ENCODE measurements around the gene SBF2. TPM values are rescaled to one million over a fixed set of nuclear protein-coding genes. Genes with fewer than 3 reads are reported as not detected.
A peak's percentile ranks its signal among the peaks of the same experiment; 100 is the strongest.
"Not testable (repeated sequence)": the region's sequence is repeated elsewhere in the genome, so short reads cannot be mapped to it uniquely, and the experiment has no call there.

Gene SBF2
- total RNA-seq, 1 donor from 2014 or later = 5.3 TPM

DNA sequence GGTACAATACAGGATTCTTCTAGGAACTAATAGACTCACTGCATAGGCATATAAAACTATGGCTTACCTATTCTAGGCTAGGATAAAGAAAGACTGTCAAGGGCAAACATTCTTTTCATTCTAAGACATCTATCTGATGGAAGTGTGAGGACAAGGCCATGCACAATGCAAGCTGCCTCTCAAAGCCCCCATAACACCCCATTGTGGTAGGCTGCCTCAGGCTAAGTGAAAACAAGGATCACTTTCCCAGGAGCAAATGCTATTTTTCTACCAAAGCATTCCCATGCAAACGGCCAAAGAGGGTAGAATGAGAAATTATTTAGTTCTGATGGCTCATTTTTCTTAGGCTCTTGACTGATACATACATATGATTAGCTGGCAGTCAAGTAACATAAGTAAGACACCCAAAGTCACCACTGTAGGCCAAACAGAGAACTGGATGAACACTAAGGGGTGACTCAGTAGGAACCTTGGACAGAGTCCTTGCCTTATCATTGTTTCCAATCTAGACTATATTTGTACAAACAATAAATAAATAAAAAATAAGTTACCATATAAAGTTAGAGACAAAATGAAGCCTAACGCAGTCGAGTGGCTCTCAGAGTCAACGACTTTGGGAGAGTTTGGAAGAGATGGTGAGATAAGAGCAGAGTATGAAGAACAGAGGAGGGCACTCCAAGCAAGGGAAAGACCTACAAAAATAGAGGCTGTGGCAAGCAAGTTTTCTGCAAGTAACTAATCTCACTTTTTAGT, 303.6 kb downstream of the SBF2 start:
- no peaks in the 10 kb centered on the region for H3K9me3 Mint-ChIP-seq
- no peak for DNase-seq (ENCODE audit: low spot score)
- no peak overlapping the region for H3K27ac Mint-ChIP-seq
- no peak overlapping the region for H3K4me3 Mint-ChIP-seq
- intact Hi-C loops (cut with micrococcal nuclease) = no loop called here
- no peaks in the 10 kb centered on the region for H3K27me3 Mint-ChIP-seq (ENCODE audit: insufficient read depth)
- no peaks in the 10 kb centered on the region for H3K4me1 Mint-ChIP-seq (ENCODE audit: low read depth)
- no peaks in the 10 kb centered on the region for H3K36me3 Mint-ChIP-seq (ENCODE audit: low read depth)

DNA sequence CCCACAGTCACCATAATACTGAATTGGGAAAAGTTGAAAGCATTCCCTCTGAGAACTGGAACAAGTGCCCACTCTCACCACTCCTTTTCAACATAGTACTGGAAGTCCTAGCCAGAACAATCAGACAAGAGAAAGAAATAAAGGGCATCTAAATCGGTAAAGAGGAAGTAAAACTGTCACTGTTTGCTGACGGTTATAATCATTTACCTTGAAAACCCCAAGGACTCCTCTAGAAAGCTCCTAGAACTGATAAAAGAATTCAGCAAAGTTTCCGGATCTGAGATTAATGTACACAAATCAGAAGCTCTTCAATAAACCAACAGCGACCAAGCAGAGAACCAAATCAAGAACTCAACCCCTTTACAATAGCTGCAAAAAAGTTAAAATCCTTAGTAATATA, 306.7 kb downstream of the SBF2 start:
- H3K4me1 Mint-ChIP-seq (ENCODE audit: low read depth); H3K36me3 Mint-ChIP-seq (ENCODE audit: low read depth); intact Hi-C loops (cut with micrococcal nuclease); H3K27me3 Mint-ChIP-seq (ENCODE audit: insufficient read depth); H3K27ac Mint-ChIP-seq; H3K4me3 Mint-ChIP-seq; H3K9me3 Mint-ChIP-seq; DNase-seq (ENCODE audit: low spot score): not testable (repeated sequence)

DNA sequence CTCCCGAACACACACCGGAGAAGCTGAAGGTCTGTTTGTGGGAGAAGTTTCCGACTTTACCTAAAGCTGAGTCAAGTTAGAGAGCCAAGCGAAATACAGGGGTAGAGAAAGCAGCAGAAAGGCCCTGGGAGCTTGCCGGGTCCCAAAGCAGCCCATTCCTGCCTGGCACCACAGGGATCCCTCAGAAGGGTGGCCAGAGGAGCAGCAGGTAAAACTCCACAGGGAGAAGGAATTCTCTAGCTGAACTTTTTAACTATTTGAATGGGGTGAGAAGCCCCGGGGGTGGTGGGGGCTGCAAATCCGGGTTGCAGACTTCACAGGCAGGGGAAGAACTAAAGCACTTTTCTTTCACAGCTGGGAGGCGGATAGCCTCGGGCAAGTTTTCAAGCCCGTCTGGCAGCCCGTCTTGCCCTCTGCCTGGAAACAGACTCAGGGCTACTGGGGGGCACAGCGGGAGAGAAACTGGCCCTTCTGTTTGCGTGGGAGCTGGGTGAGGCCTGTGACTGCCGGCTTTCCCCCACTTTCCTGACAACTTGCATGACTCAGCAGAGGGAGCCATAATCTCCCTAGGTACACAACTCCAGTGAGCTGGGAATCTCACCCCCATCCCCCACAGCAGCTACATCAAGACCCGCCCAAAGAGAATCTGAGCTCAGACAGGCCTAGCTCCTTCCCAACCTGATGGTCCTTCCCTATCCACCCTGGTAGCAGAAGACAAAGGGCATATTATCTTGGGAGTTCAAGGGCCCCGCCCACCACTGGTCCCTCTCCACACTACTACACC, 311.0 kb downstream of the SBF2 start:
- Mint-ChIP-seq H3K9me3 (no peaks in the 10 kb centered on the region), H3K4me3 (no peak overlapping the region), H3K4me1 (ENCODE audit: low read depth) (no peaks in the 10 kb centered on the region), H3K36me3 (ENCODE audit: low read depth) (no peaks in the 10 kb centered on the region), H3K27ac (no peak overlapping the region), H3K27me3 (ENCODE audit: insufficient read depth) (no peaks in the 10 kb centered on the region)
- DNase-seq (ENCODE audit: low spot score) = no peak
- intact Hi-C loops (cut with micrococcal nuclease) = no loop called here

DNA sequence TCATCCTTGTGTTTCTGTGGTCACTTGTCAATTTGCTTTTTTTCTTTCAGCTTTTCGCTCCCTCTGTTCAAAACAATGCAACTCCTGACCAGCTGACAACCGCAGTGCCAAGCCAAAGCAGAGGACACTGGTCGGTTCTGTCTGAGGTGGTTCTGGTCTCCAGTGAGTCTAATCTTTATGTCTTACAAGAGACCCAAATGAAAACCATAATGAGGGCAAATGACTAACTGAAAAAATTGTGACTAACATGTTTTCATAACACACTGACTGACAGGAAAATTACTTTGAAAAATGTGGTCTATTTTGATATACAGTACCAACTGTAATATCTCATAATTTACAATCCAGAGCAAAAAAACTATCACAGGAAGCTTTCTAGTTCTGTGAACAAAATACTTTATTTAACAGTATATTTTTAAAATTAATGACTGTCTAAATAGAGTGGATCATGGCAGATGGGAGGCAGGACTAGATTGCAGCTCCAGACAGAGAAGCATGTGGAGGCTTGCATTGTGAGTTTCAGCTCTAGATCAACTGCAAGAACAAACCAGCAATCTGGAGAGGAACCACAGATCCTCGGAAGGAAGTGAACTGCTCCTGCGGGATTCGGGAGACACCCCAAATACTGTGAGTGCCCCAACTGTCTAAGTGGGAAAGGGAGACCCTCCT, 311.8 kb downstream of the SBF2 start:
- no peaks in the 10 kb centered on the region for H3K36me3 Mint-ChIP-seq (ENCODE audit: low read depth)
- DNase-seq (ENCODE audit: low spot score) = no peak
- H3K27ac Mint-ChIP-seq = no peak overlapping the region
- H3K4me1 Mint-ChIP-seq (ENCODE audit: low read depth) = no peaks in the 10 kb centered on the region
- H3K4me3 Mint-ChIP-seq = no peak overlapping the region
- no peaks in the 10 kb centered on the region for H3K27me3 Mint-ChIP-seq (ENCODE audit: insufficient read depth)
- intact Hi-C loops (cut with micrococcal nuclease) = no loop called here
- H3K9me3 Mint-ChIP-seq = no peaks in the 10 kb centered on the region

DNA sequence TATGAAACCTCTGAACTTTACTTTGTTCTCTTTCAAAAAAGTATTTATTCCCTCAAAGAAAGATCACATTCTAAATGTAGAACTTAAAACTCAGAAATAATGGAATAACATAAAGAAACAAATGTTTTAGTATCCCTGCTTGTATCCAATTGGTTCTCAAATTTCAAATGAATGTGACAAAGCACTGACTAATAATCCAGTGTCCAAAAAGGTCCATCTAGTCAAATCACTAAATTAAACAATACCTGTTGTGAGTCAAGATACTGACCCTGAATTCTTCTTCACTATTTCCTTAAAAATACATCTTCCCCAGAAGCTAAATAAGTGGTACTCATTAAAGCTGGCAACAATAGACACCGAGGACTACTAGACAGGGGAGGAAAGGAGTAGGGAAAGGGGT, 313.1 kb downstream of the SBF2 start:
- DNase-seq (ENCODE audit: low spot score) = no peak
- intact Hi-C loops (cut with micrococcal nuclease) = no loop called here
- Mint-ChIP-seq H3K9me3 (no peaks in the 10 kb centered on the region), H3K36me3 (ENCODE audit: low read depth) (no peaks in the 10 kb centered on the region), H3K4me3 (no peak overlapping the region), H3K27ac (no peak overlapping the region), H3K4me1 (ENCODE audit: low read depth) (no peaks in the 10 kb centered on the region), H3K27me3 (ENCODE audit: insufficient read depth) (no peaks in the 10 kb centered on the region)

DNA sequence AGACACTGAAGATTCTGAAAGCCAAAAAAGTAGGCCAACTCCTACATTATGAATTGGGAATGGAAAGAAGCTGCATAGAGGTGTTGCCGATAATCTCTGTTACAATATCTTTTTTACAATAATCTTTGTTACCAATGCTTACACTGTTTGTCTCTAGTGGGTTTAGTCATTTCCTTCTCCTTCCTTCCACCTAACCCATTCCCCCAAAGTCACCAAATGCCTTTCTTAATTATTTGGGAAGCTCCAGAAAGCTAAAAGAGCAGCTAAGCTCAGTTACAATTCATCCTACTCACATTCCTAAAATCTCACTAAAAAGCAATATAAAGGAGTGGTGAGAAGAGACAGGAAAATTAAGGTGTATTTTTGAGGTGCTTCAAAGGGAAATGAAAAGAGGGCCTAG, 316.5 kb downstream of the SBF2 start:
- no peak overlapping the region for H3K27ac Mint-ChIP-seq
- no peaks in the 10 kb centered on the region for H3K4me1 Mint-ChIP-seq (ENCODE audit: low read depth)
- no peak overlapping the region for H3K4me3 Mint-ChIP-seq
- H3K9me3 Mint-ChIP-seq = no peaks in the 10 kb centered on the region
- intact Hi-C loops (cut with micrococcal nuclease) = loop anchor here (10.0 kb wide), 1 partner anchor 313 kb away; the partner anchor contains the start of gene SWAP70
- DNase-seq (ENCODE audit: low spot score) = no peak
- H3K36me3 Mint-ChIP-seq (ENCODE audit: low read depth) = no peaks in the 10 kb centered on the region
- H3K27me3 Mint-ChIP-seq (ENCODE audit: insufficient read depth) = no peaks in the 10 kb centered on the region

DNA sequence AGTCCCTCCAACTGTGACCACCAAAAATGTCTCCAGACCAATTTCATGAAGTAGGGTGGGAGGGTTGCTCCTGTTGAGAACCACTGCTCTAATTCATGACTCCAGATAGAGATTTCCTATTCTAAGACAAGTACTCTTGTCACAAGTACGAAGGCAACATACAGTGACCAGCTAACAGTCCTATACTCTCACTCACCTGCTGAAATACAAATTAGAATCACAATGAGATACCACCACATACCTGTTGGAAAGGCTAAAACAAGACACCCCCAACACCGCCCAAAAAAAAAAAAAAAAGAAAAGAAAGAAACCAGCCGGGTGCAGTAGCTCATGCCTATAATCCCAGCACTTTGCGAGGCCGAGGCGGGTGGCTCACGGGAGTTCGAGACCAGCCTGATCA, 319.6 kb downstream of the SBF2 start:
- Mint-ChIP-seq H3K4me1 (ENCODE audit: low read depth) (no peaks in the 10 kb centered on the region), H3K4me3 (no peak overlapping the region), H3K27me3 (ENCODE audit: insufficient read depth) (peaks cover 5% of the 10 kb centered on the region), H3K9me3 (no peaks in the 10 kb centered on the region), H3K27ac (no peak overlapping the region), H3K36me3 (ENCODE audit: low read depth) (no peaks in the 10 kb centered on the region)
- DNase-seq (ENCODE audit: low spot score) = no peak
- intact Hi-C loops (cut with micrococcal nuclease) = loop anchor here (10.0 kb wide), 1 partner anchor 310 kb away; the partner anchor contains the start of gene SWAP70

DNA sequence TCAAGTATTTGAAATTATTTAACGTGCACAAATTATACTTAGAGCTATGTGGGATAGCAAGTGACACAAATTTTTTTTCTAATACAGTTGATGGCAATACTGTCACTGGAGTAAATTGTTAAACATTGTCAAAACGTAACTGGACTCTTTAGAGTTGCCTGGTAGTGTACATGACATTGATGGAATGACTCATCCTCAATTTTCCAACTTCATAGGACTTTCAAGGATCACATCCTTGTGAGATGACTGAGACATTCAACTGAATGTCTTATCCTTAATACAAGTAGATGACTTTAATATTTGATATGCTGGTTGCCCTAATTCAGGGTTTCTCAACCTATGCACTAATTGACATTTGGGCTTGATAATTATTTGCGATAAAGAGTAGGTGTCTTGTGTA, 320.1 kb downstream of the SBF2 start:
- Mint-ChIP-seq H3K36me3 (ENCODE audit: low read depth) (no peaks in the 10 kb centered on the region), H3K9me3 (no peaks in the 10 kb centered on the region), H3K4me1 (ENCODE audit: low read depth) (no peaks in the 10 kb centered on the region), H3K27ac (no peak overlapping the region), H3K4me3 (no peak overlapping the region), H3K27me3 (ENCODE audit: insufficient read depth) (peaks cover 5% of the 10 kb centered on the region)
- intact Hi-C loops (cut with micrococcal nuclease) = loop anchor here (1.0 to 10.0 kb wide), 8 partner anchors 112 to 439 kb away; partner anchors contain the start of gene SWAP70
- DNase-seq (ENCODE audit: low spot score) = no peak

DNA sequence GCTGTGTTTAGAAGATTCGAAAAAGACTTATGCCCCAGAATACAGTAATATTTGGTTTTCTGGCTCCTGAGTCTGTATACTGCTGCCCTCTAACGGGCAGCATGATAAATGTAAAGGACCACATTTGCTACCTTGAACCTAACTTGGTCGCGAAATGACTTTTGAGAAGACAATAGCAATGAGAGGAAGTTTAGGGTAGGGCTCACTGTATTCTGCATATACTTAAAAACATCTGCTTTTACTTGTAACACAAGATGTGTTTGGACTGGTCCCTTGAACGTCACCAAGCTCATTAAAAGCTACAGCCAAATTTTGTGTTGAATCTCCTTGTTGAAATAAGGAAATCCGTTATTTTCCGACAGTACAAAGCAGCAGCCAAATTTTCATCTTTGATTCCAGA, 321.0 kb downstream of the SBF2 start:
- no peaks in the 10 kb centered on the region for H3K4me1 Mint-ChIP-seq (ENCODE audit: low read depth)
- H3K27me3 Mint-ChIP-seq (ENCODE audit: insufficient read depth) = peaks cover 5% of the 10 kb centered on the region
- peak; percentile 9 for DNase-seq (ENCODE audit: low spot score)
- intact Hi-C loops (cut with micrococcal nuclease) = loop anchor here (1.0 to 10.0 kb wide), 8 partner anchors 111 to 438 kb away; partner anchors contain the start of gene SWAP70
- no peaks in the 10 kb centered on the region for H3K36me3 Mint-ChIP-seq (ENCODE audit: low read depth)
- H3K4me3 Mint-ChIP-seq = no peak overlapping the region
- no peak overlapping the region for H3K27ac Mint-ChIP-seq
- H3K9me3 Mint-ChIP-seq = no peaks in the 10 kb centered on the region

DNA sequence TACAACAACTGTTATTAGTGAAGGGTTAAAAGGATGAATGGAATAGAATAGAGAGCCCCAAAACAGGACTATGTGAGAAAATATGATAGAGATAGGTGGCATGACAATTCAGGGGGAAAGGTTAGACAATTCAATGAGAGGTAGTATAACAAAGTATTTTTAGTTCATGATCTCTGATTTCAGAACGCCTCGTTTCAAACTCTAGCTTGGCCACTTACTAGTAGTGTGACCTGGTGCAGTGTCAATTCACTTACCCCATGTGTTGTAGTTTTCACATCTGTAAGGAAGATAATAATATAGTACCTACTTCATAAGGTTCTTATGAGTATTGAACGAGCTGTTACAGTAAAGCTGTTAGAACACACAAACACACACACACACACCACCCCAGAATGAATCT, 322.1 kb downstream of the SBF2 start:
- intact Hi-C loops (cut with micrococcal nuclease) = loop anchor here (2.0 to 10.0 kb wide), 2 partner anchors 223 to 307 kb away; partner anchors contain the start of gene SWAP70
- no peaks in the 10 kb centered on the region for H3K36me3 Mint-ChIP-seq (ENCODE audit: low read depth)
- no peak overlapping the region for H3K27ac Mint-ChIP-seq
- no peak overlapping the region for H3K4me3 Mint-ChIP-seq
- no peaks in the 10 kb centered on the region for H3K9me3 Mint-ChIP-seq
- H3K27me3 Mint-ChIP-seq (ENCODE audit: insufficient read depth) = peaks cover 5% of the 10 kb centered on the region
- H3K4me1 Mint-ChIP-seq (ENCODE audit: low read depth) = no peaks in the 10 kb centered on the region
- no peak for DNase-seq (ENCODE audit: low spot score)

DNA sequence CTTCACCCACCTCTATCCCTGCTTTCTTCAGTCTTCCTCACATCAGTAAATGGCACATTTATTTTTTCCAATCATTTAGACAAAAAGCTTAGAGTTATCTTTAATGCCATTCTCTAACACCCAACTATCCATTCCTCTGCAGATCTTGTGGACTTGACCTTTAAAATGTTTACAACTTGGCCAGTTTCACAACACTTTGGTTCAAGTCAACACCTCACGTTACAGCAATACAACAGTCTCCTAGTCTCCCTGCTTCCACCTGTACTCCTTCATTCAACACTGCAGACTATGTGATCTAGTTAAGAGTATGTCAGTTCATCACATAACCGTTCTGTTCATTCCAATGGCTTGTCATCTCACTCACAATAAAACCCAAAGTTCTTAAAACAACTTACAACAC, 325.0 kb downstream of the SBF2 start:
- H3K27me3 Mint-ChIP-seq (ENCODE audit: insufficient read depth) = peaks cover 5% of the 10 kb centered on the region
- no peak overlapping the region for H3K27ac Mint-ChIP-seq
- no peaks in the 10 kb centered on the region for H3K4me1 Mint-ChIP-seq (ENCODE audit: low read depth)

DNA sequence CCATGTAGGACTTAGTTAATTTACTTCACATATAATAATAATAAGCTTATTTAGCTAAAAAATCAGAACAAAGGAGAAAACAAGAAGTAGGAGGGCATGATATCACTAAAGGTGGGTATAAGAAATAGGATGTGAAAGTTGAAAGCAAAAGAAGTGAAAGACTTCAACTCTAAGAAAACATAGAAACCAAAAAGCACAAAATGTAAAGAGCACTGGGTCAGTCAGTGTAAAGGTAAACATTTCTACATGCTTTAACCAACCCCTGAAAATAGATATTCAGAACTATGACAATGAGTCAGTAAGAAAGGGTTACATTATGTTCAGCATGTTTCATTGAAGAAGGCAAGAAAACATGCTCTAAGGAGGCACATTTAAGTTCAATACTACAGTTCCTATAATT, 331.3 kb downstream of the SBF2 start:
- H3K4me3 Mint-ChIP-seq = no peak overlapping the region

More for the DNA sequence above, 325.0 kb downstream of the SBF2 start:
- no peaks in the 10 kb centered on the region for H3K9me3 Mint-ChIP-seq
- no peak overlapping the region for H3K4me3 Mint-ChIP-seq
- no peaks in the 10 kb centered on the region for H3K36me3 Mint-ChIP-seq (ENCODE audit: low read depth)
- DNase-seq (ENCODE audit: low spot score) = no peak
- intact Hi-C loops (cut with micrococcal nuclease) = no loop called here

DNA sequence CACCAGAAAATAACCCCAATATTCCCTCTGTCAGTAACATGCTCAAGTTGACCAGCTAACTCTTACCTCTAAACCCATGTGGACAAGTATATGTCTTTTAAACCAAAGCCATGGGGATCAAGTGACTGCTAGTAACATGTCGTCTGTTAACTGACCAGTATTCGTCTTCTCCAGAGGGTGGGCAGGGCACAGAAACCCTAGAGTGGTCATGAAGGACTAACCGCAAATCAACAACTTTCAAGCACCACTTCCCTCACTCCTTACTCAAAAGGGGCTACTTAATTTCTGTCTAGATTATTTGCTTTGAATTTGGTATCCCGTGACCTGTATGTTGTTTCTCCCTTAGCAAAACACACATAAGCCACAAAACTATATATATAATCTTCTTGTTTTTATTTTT, 336.9 kb downstream of the SBF2 start:
- Mint-ChIP-seq H3K36me3 (ENCODE audit: low read depth) (no peaks in the 10 kb centered on the region), H3K9me3 (no peaks in the 10 kb centered on the region), H3K27ac (no peak overlapping the region), H3K27me3 (ENCODE audit: insufficient read depth) (no peaks in the 10 kb centered on the region), H3K4me3 (no peak overlapping the region), H3K4me1 (ENCODE audit: low read depth) (no peaks in the 10 kb centered on the region)
- DNase-seq (ENCODE audit: low spot score) = no peak
- intact Hi-C loops (cut with micrococcal nuclease) = no loop called here

More for the DNA sequence above, 331.3 kb downstream of the SBF2 start:
- intact Hi-C loops (cut with micrococcal nuclease) = no loop called here
- no peaks in the 10 kb centered on the region for H3K36me3 Mint-ChIP-seq (ENCODE audit: low read depth)
- DNase-seq (ENCODE audit: low spot score) = no peak
- no peaks in the 10 kb centered on the region for H3K9me3 Mint-ChIP-seq
- H3K4me1 Mint-ChIP-seq (ENCODE audit: low read depth) = no peaks in the 10 kb centered on the region
- H3K27me3 Mint-ChIP-seq (ENCODE audit: insufficient read depth) = no peaks in the 10 kb centered on the region
- no peak overlapping the region for H3K27ac Mint-ChIP-seq
